Spleen (tissue), 11 donors: ENCODE measurements around the gene DGKG. TPM values are rescaled to one million over a fixed set of nuclear protein-coding genes. Genes with fewer than 3 reads are reported as not detected.

Experiments used
- DNase-seq: peaks from one replicate; pipeline ENCODE4 v3.0.0-alpha.2; 2020
- H3K27ac ChIP-seq, 8 donors: fragments of 200-600 bp; sonication (generic) in 7 of 8; 1 replicate in 4 of 8; 2 replicates in 4 of 8; pipeline versions ENCODE4 v1.5.0 to v1.8.0; 2016 to 2021; ENCODE audit warnings: inconsistent platforms in 4 of 8, mild to moderate bottlenecking in 4 of 8, moderate library complexity in 1 of 8
- H3K27me3 ChIP-seq, 7 donors: fragments of 200-600 bp; sonication (generic) in 6 of 7; replicated peaks in 1 of 7; 1 replicate in 4 of 7; 2 replicates in 3 of 7; pipeline versions ENCODE4 v1.5.0 to v1.8.0; 2016 to 2021; ENCODE audit warnings: inconsistent platforms in 3 of 7, mild to moderate bottlenecking in 1 of 7
- H3K36me3 ChIP-seq, 6 donors: fragments of 200-600 bp; sonication (generic) in 5 of 6; 1 replicate in 4 of 6; 2 replicates in 2 of 6; pipeline versions ENCODE4 v1.5.0 to v1.8.0; 2016 to 2021; ENCODE audit warnings: inconsistent platforms in 2 of 6
- H3K4me1 ChIP-seq, 6 donors: fragments of 200-600 bp; sonication (generic) in 5 of 6; 1 replicate in 3 of 6; 2 replicates in 3 of 6; pipeline versions ENCODE4 v1.5.0 to v1.8.0; 2016 to 2021; ENCODE audit warnings: inconsistent platforms in 3 of 6
- H3K4me3 ChIP-seq, 8 donors: fragments of 200-600 bp; sonication (generic) in 7 of 8; 1 replicate in 4 of 8; 2 replicates in 4 of 8; pipeline versions ENCODE4 v1.5.0 to v1.8.0; 2016 to 2021; ENCODE audit warnings: inconsistent platforms in 4 of 8, mild to moderate bottlenecking in 4 of 8, moderate library complexity in 2 of 8
- H3K9me3 ChIP-seq, 8 donors: fragments of 200-600 bp; sonication (generic) in 7 of 8; 1 replicate in 4 of 8; 2 replicates in 4 of 8; pipeline versions ENCODE4 v1.5.0 to v1.8.0; 2016 to 2021; ENCODE audit warnings: inconsistent platforms in 4 of 8
- POLR2A ChIP-seq, 3 donors: fragments of 450-650 bp; IDR thresholded peaks; one replicate each; pipeline ENCODE4 v1.5.1; 2017; ENCODE audit warnings: antibody characterized with exemption in 3 of 3, mild to moderate bottlenecking in 1 of 3
- POLR2AphosphoS5 ChIP-seq, 3 donors: sonication (generic); formaldehyde crosslinking; IDR thresholded peaks; one replicate each; pipeline ENCODE4 v1.5.1; 2017; ENCODE audit warnings: antibody characterized with exemption in 3 of 3
- WGBS, 5 donors: extraction: QIAGEN DNeasy Blood & Tissue Kit in 3 of 5; methylation state at CpG; one replicate each; pipeline versions ENCODE4 v1.1.5 to v1.1.7; 2013 to 2018; 5-methylcytosine and 5-hydroxymethylcytosine counted together
- intact Hi-C: fragments of 100-400 bp; cut with DNase I; formaldehyde crosslinking; loops from one replicate; pipeline ENCODE4 v1.15.0; 2023; ENCODE audit warnings: low total_unique reads
- polyA plus RNA-seq, 3 donors: library from polyadenylated mRNA; stranded (reverse); fragments of 200-250 nt; gene quantifications; one replicate each; pipeline ENCODE4 v1.2.1, GENCODE V29; 2013
- total RNA-seq, 7 donors: library from RNA; depleted of rRNA in 3 of 7; stranded (reverse); fragments of >200 nt in 3 of 7; fragmentation: NEBNext Ultra II Directional in 4 of 7; extraction: Animal tissue kit (Norgen Biotek cat#: 25700) in 4 of 7; gene quantifications; one replicate each; pipeline versions ENCODE4 v1.1.0 to v1.2.1, GENCODE V29; 2016 to 2021
- TF ChIP-seq, protein P1 (sequence below), 11 experiments: fragments of 200-600 bp in 7 of 11; fragments of 450-650 bp in 4 of 11; sonication (generic) in 4 of 11; IDR thresholded peaks in 8 of 11; conservative IDR thresholded peaks in 3 of 11; 1 replicate in 7 of 11; 2 replicates in 4 of 11; pipeline versions ENCODE4 v1.4.0 to v1.8.0; 2016 to 2021; ENCODE audit warnings: antibody characterized with exemption in 11 of 11, inconsistent platforms in 4 of 11, mild to moderate bottlenecking in 1 of 11
- donor health status: healthy with polysubstance abuse.
- donor health status: DM: no; HTN: no; CAD: no; lungs with moderate emphysema.
- donor health status: DM: no; HTN: no; CAD: no.
- donor health status: Bipolar disorder and iron deficiency.
- donor health status: healthy.
- donor health status: DM: no; HTN: no; CAD: no.
- donor health status: DM: yes; HTN: yes; CAD: no.

Gene DGKG
- total and polyA plus RNA-seq, 10 donors, result 0.22 to 7.7 (median 5.4) TPM

DNA sequence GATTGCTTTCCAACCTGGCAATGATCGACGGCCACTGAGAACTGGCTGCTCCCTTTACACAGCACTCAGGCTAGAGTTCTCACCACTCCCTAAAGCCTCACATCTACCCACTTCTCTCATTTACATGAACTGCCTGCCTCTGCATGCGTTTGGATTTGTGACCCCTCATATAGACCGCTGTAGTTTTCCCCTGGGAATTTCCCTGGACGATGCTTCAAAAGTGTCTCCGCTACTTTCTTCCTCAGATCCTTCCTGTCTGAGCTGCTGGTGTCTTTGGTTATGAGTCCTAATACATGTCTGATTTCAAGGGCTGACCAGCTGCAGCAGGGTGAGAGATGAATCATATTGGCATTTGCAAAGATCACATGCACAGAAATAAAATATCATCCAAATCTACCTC is 136.4 kb downstream of the DGKG start:
- no peaks in the 10 kb centered on the region for H3K9me3 ChIP-seq
- no peak overlapping the region for H3K27ac ChIP-seq
- 56 to 80% (median 66%) methylated on average over 6 of the region's 6 CpGs for WGBS, 5 donors
- no peak for TF ChIP-seq POLR2A (IDR thresholded peaks at IDR 0.05)
- TF ChIP-seq, protein P1, sequence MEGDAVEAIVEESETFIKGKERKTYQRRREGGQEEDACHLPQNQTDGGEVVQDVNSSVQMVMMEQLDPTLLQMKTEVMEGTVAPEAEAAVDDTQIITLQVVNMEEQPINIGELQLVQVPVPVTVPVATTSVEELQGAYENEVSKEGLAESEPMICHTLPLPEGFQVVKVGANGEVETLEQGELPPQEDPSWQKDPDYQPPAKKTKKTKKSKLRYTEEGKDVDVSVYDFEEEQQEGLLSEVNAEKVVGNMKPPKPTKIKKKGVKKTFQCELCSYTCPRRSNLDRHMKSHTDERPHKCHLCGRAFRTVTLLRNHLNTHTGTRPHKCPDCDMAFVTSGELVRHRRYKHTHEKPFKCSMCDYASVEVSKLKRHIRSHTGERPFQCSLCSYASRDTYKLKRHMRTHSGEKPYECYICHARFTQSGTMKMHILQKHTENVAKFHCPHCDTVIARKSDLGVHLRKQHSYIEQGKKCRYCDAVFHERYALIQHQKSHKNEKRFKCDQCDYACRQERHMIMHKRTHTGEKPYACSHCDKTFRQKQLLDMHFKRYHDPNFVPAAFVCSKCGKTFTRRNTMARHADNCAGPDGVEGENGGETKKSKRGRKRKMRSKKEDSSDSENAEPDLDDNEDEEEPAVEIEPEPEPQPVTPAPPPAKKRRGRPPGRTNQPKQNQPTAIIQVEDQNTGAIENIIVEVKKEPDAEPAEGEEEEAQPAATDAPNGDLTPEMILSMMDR (IDR thresholded peaks at IDR 0.05 in 8 of 11, conservative IDR thresholded peaks at IDR 0.05 in 3 of 11), result no peak
- TF ChIP-seq POLR2AphosphoS5 (IDR thresholded peaks at IDR 0.05), result no peak
- DNase-seq, result no peak
- H3K36me3 ChIP-seq, result peaks cover 0 to 3% (median 0%) of the 10 kb centered on the region in 6 donors
- intact Hi-C loops, result no loop called here
- H3K4me1 ChIP-seq, result no peaks in the 10 kb centered on the region
- H3K27me3 ChIP-seq, result peaks cover 0 to 5% (median 0%) of the 10 kb centered on the region in 7 donors
- no peak overlapping the region for H3K4me3 ChIP-seq

- H3K36me3 ChIP-seq, result peaks cover 0 to 3% (median 0%) of the 10 kb centered on the region in 6 donors
- H3K9me3 ChIP-seq, result no peaks in the 10 kb centered on the region
- TF ChIP-seq, protein P1 (IDR thresholded peaks at IDR 0.05 in 8 of 11, conservative IDR thresholded peaks at IDR 0.05 in 3 of 11), result no peak
- TF ChIP-seq POLR2AphosphoS5 (IDR thresholded peaks at IDR 0.05) (no peak), POLR2A (IDR thresholded peaks at IDR 0.05) (no peak)
- no peak overlapping the region for H3K27ac ChIP-seq
- H3K27me3 ChIP-seq, result peaks cover 0 to 5% (median 0%) of the 10 kb centered on the region in 7 donors
- H3K4me1 ChIP-seq, result no peaks in the 10 kb centered on the region
- 86 to 93% (median 90%) methylated on average over 7 of the region's 7 CpGs for WGBS, 5 donors
- H3K4me3 ChIP-seq, result no peak overlapping the region
- intact Hi-C loops, result no loop called here
- no peak for DNase-seq
Observed at GRCh38 chr3:186224041-186224610, 137.9 kb downstream of the DGKG start.

- no peaks in the 10 kb centered on the region for H3K4me1 ChIP-seq
- intact Hi-C loops, result no loop called here
- H3K27ac ChIP-seq, result no peak overlapping the region
- no peak overlapping the region for H3K4me3 ChIP-seq
- H3K9me3 ChIP-seq, result no peaks in the 10 kb centered on the region
- 82 to 91% (median 85%) methylated on average over 5 of the region's 5 CpGs for WGBS, 5 donors
- TF ChIP-seq, protein P1 (IDR thresholded peaks at IDR 0.05 in 8 of 11, conservative IDR thresholded peaks at IDR 0.05 in 3 of 11), result no peak
- no peak for TF ChIP-seq POLR2AphosphoS5 (IDR thresholded peaks at IDR 0.05)
- no peak for TF ChIP-seq POLR2A (IDR thresholded peaks at IDR 0.05)
- H3K27me3 ChIP-seq, result peaks cover 0 to 5% (median 0%) of the 10 kb centered on the region in 7 donors
- peaks cover 0 to 3% (median 0%) of the 10 kb centered on the region in 6 donors for H3K36me3 ChIP-seq
- DNase-seq, result no peak
Observed at GRCh38 chr3:186223476-186223875, 138.6 kb downstream of the DGKG start.

GRCh38 chr3:186221760-186222378 is 140.2 kb downstream of the DGKG start:
- TF ChIP-seq POLR2AphosphoS5 (IDR thresholded peaks at IDR 0.05) (no peak), POLR2A (IDR thresholded peaks at IDR 0.05) (no peak)
- TF ChIP-seq, protein P1 (IDR thresholded peaks at IDR 0.05 in 8 of 11, conservative IDR thresholded peaks at IDR 0.05 in 3 of 11), result no peak
- no peak overlapping the region for H3K27ac ChIP-seq
- H3K4me1 ChIP-seq, result no peaks in the 10 kb centered on the region
- intact Hi-C loops, result no loop called here
- no peaks in the 10 kb centered on the region for H3K9me3 ChIP-seq
- WGBS, 5 donors, result 75 to 88% (median 82%) methylated on average over 10 to 15 of the region's 15 CpGs
- H3K36me3 ChIP-seq, result peaks cover 0 to 3% (median 0%) of the 10 kb centered on the region in 6 donors
- DNase-seq, result no peak
- H3K27me3 ChIP-seq, result peaks cover 0 to 5% (median 0%) of the 10 kb centered on the region in 7 donors
- H3K4me3 ChIP-seq, result no peak overlapping the region
